ENCODE measurements around the gene POU2F1. TPM values are rescaled to one million over a fixed set of nuclear protein-coding genes. Genes with fewer than 3 reads are reported as not detected.
"Not testable (repeated sequence)": the region's sequence is repeated elsewhere in the genome, so short reads cannot be mapped to it uniquely, and the experiment has no call there.

The POU2F1 gene
- total RNA-seq, 1 experiment from 2014 or later, result 19.0 TPM

DNA sequence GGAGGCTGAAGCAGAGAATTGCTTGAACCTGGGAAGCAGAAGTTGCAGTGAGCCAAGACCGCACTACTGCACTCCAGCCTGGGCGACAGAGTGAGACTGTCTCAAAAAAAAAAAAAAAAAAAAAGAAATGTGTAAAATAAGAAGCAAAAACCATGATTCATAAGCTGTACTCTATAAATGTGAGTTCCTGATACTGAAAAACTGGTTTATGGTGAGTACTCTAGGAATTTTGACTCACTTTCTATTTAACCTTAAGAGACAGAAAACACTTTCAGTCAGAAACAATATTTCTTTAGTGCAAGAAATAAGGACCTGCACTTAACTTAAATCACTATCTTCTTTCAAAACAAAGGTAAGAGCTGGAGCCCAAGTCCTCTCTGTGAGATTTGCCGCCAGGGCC lies 19.9 kb upstream of the POU2F1 start:
- DNase-seq (ENCODE audit: low spot score), result no peak
- in situ Hi-C loops (cut with HindIII; ENCODE audit: low sequenced_read_pairs), result no loop called here

- no peak for DNase-seq (ENCODE audit: low spot score)
- in situ Hi-C loops (cut with HindIII; ENCODE audit: low sequenced_read_pairs), result no loop called here
Measured at GRCh38 chr1:167202049-167202448, 18.6 kb upstream of the POU2F1 start.

DNA sequence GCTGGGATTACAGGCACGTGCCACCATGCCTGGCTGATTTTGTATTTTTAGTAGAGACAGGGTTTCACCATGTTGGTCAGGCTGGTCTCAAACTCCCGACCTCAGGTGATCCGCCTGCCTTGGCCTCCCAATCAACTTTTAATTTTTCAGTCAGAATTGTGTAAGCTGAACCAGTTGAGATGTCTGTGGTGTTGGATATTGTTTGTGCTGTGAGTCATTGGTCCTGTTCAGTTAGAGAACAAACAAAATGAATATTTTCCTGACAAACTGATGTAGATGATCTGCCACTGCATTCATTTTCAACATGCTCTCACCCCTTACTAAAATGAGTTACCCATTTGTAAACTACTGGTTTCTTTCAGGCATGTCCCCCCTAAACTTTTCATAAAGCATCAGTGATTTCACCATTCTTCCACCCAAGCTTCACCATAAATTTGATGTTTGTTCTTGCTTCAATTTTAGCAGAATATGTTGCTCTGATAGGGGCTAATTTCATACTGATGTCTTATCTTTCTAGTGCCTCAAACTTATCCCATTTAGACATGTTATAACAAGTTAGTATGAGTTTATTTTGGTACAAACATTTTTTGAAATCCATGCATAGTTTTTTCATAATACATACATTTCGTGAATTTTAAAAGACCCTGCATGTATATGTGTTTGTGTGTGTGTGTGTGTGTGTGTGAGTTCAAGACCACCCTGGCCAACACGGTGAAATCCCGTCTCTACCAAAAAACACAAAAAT lies 15.2 kb upstream of the POU2F1 start:
- in situ Hi-C loops (cut with HindIII; ENCODE audit: low sequenced_read_pairs), result not testable (repeated sequence)

GRCh38 chr1:167206166-167206835 lies 14.4 kb upstream of the POU2F1 start:
- in situ Hi-C loops (cut with HindIII; ENCODE audit: low sequenced_read_pairs), result no loop called here

More for the DNA sequence above, 15.2 kb upstream of the POU2F1 start:
- DNase-seq (ENCODE audit: low spot score), result not testable (repeated sequence)

GRCh38 chr1:167207940-167208623 lies 12.6 kb upstream of the POU2F1 start:
- in situ Hi-C loops (cut with HindIII; ENCODE audit: low sequenced_read_pairs), result no loop called here
- peak; percentile 46 for DNase-seq (ENCODE audit: low spot score)

More at GRCh38 chr1:167206166-167206835, 14.4 kb upstream of the POU2F1 start:
- DNase-seq (ENCODE audit: low spot score), result no peak

- DNase-seq (ENCODE audit: low spot score), result no peak
- in situ Hi-C loops (cut with HindIII; ENCODE audit: low sequenced_read_pairs), result no loop called here
Measured at GRCh38 chr1:167208624-167208976, 12.1 kb upstream of the POU2F1 start.

GRCh38 chr1:167209044-167209443 lies 11.6 kb upstream of the POU2F1 start:
- in situ Hi-C loops (cut with HindIII; ENCODE audit: low sequenced_read_pairs), result no loop called here

GRCh38 chr1:167210966-167211674 lies 9.6 kb upstream of the POU2F1 start:
- in situ Hi-C loops (cut with HindIII; ENCODE audit: low sequenced_read_pairs), result no loop called here
- DNase-seq (ENCODE audit: low spot score), result no peak

More at GRCh38 chr1:167209044-167209443, 11.6 kb upstream of the POU2F1 start:
- no peak for DNase-seq (ENCODE audit: low spot score)

GRCh38 chr1:167212025-167212424 lies 8.7 kb upstream of the POU2F1 start:
- in situ Hi-C loops (cut with HindIII; ENCODE audit: low sequenced_read_pairs), result no loop called here
- no peak for DNase-seq (ENCODE audit: low spot score)

DNA sequence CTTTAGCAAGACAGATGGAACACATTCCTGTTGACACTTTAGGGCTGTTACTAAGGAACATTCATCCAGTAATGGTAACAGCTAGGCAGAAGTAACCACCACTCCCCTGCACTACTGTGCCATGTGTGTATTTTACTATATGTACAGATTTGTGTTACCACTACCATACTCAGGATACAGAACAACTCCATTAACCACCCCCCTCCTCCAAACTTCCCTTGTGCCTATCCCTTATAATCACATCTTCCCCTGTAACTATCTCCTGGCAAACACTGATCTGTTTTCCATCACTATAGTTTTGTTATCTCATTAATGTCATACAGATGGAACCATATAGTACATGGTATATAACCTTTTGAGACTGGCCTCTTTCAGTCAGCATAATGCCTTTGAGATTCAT lies 3.9 kb upstream of the POU2F1 start:
- in situ Hi-C loops (cut with HindIII; ENCODE audit: low sequenced_read_pairs), result no loop called here
- DNase-seq (ENCODE audit: low spot score), result no peak

DNA sequence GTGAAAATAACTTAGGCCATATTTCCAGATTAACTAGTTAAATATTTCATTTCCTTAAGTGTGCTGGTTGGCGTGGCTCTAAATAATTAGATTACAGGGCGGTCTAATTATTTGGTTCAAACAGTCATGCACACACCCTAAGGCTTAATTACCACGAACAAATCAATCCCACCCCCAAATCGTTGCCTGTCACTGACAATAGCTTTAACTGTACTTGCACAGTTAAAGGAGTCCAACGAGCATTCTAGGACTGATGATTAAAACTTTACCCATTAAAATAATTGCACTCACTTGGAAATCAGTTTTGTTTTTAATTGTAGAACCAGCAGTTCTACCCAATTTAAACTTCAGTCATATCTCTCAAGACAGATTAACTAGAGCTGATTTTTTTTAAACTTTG lies 1.5 kb upstream of the POU2F1 start:
- in situ Hi-C loops (cut with HindIII; ENCODE audit: low sequenced_read_pairs), result no loop called here

DNA sequence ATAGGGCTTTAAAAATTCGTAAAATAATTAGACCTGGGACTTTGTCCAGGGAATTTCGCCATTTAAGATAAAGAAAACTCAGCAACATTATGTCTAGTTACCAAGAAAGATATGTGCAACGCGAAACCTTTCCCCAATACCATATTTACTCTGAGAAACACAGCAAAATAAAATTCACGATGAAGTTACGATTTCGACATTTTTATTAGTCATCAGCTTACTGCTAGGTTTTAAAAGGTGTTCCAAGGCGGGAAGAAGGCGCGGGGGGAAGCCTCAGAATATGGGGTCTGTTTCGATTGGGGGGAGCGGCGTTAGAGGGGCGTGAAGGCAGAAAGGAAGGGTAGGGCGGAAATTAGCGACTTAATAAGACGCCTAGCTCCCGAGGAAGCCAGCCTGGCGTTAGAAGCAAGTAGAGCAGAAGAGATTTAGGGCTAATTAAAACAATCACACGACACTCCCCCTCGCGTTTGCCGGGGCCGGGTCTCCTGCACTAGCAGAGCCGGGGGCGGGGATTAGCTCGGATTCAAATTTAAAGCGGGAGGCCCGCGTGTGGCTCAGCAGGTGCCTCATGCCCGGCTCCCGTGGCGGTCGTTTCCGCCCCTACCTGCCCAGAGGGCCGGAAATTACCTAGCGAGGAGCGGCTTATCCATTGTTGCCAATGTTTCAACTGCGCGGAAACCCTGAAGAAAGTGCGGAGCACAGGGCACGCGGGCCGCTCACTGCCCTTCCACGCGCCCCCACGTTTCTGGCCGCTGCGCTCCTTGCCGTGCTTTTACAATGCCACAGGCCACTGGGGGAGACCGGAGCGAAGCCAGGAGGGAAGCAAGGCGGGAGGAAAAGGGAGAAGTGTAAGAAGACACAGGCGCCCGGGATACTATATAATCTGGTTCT lies 795 bp upstream of the POU2F1 start:
- peak; percentile 92 for DNase-seq (ENCODE audit: low spot score)
- in situ Hi-C loops (cut with HindIII; ENCODE audit: low sequenced_read_pairs), result no loop called here

More for the DNA sequence above, 1.5 kb upstream of the POU2F1 start:
- peak; percentile 44 for DNase-seq (ENCODE audit: low spot score)

- DNase-seq (ENCODE audit: low spot score), result no peak
- in situ Hi-C loops (cut with HindIII; ENCODE audit: low sequenced_read_pairs), result no loop called here
Measured at GRCh38 chr1:167221126-167221737, 546 bp downstream of the POU2F1 start.

DNA sequence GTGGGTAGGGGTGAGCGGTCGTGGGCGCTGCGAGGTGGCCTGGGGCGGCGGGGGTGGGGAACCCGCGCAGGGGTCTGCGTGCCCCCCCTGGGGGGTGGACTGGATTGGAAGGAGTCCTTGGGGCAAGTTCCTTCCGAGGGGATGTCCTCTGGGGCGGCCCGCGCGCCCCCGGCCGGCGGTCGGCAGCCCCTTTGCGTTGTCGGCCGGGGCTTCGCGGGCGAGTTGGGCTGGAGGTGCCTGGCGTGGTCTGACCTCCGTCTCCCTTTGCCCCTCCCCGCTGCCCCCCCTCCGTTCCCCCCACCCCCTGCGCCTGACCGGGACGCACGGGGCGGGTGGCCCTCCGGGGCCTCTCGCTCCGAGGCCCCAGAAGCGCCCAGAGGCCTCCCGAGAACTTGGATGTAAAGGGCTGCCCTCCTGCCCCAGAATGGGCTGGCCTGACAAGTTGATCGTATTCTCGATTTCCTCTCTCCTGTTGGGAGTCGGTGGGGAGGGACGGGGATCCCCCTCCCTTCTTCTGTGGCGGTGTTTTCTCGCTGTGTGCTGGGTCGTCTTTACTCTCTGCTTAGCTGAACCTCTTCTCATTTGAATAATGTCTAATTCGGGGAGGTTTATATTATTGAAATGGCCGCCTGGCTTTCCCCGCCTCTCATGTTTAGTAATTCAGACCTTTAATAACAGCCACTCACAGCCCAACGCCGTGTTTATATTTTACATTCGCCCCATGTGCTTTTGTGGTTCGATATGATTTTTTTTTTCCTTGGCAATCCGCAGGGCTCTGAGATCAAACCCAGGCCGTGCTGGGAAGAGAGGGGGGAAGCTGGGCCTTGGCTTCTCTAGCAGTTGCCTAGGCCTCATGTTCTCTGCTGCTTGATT lies 1.3 kb downstream of the POU2F1 start:
- DNase-seq (ENCODE audit: low spot score), result peak; percentile 74

DNA sequence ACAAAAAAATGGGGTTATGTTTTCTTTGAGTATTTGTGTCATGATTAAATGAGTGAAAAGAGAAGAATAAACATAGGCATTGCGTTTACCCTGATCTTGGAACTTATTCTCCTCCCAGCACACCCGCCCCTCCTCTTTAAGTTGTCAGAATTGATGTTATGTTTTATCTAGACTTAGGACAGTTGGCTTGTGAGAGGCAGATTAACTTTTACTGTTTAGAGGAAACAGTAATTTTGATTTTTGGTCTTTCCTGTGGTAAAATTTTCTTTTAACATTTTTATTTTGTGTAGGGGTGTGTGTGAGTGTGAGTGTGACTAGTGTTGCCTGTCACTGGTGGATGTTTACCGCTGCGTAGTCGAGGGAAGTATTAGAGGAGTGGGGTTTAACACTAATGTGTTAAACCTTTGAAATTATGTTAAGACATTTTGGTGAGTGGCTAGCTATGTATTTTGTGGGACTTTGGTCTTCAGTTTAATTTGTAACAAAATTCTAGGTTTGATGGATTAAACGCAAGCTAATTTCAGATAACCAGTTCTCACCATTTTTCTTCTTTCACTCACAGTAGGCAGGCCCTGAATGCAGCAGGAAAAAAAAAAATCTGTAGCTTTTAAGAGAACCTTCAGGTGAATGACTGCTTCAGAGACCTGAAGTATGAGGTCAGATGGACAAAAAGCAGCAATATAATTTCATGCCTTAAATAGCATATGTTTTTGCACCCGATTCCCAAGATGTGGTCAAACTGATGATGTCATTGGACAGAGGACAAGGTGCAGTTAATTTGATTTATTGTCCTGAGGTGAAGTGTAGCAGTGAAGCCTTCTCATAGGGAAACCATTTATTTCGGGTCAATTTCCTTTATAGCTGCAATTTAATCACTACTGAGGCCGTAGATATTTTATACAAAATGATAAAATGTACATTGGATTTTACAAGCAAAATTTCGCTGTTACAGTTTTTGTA lies 2.7 kb downstream of the POU2F1 start:
- DNase-seq (ENCODE audit: low spot score), result peak; percentile 46
- in situ Hi-C loops (cut with HindIII; ENCODE audit: low sequenced_read_pairs), result no loop called here

More for the DNA sequence above, 1.3 kb downstream of the POU2F1 start:
- in situ Hi-C loops (cut with HindIII; ENCODE audit: low sequenced_read_pairs), result no loop called here

- in situ Hi-C loops (cut with HindIII; ENCODE audit: low sequenced_read_pairs); DNase-seq (ENCODE audit: low spot score): not testable (repeated sequence)
Measured at GRCh38 chr1:167224734-167225235, 4.1 kb downstream of the POU2F1 start.

All from G401 (cell line).